Ovary (tissue), 10 donors: ENCODE results near the gene PCA3. TPM values are rescaled to one million over a fixed set of nuclear protein-coding genes. Genes with fewer than 3 reads are reported as not detected.

Experiments
- DNase-seq, 5 donors: peaks; one replicate each; pipeline ENCODE4 v3.0.0-alpha.2; 2019 to 2020
- H3K27ac ChIP-seq, 2 donors: fragments of 200-600 bp; one replicate each; pipeline versions ENCODE4 v1.5.1 to v1.8.0; 2019 to 2022
- H3K27me3 ChIP-seq: fragments of 200-600 bp; one replicate; pipeline ENCODE4 v1.8.0; 2022
- H3K36me3 ChIP-seq: fragments of 200-600 bp; sonication (generic); one replicate; pipeline ENCODE4 v1.5.1; 2019
- H3K4me1 ChIP-seq: one replicate; pipeline ENCODE4 v1.8.1; 2013; ENCODE audit warnings: mild to moderate bottlenecking, moderate library complexity; ENCODE audit not compliant: insufficient read depth
- H3K4me3 ChIP-seq: fragments of 200-600 bp; sonication (generic); one replicate; pipeline ENCODE4 v1.5.1; 2017
- H3K9me3 ChIP-seq, 2 donors: fragments of 200-600 bp in 1 of 2; sonication (generic) in 1 of 2; one replicate each; pipeline versions ENCODE4 v1.5.1 to v1.8.1; 2013 to 2019; ENCODE audit warnings: mild to moderate bottlenecking in 1 of 2, moderate library complexity in 1 of 2
- EP300 ChIP-seq: sonication (generic); formaldehyde crosslinking; IDR thresholded peaks from one replicate; pipeline ENCODE4 v1.6.1; 2017; ENCODE audit warnings: antibody characterized with exemption
- POLR2A ChIP-seq: fragments of 450-650 bp; IDR thresholded peaks from one replicate; pipeline ENCODE4 v1.6.1; 2017; ENCODE audit warnings: antibody characterized with exemption, mild to moderate bottlenecking, moderate library complexity
- WGBS, 3 donors: extraction: QIAGEN DNeasy Blood & Tissue Kit in 1 of 3; methylation state at CpG; one replicate each; pipeline versions ENCODE4 v1.1.5 to v1.1.7; 2013 to 2017; 5-methylcytosine and 5-hydroxymethylcytosine counted together
- intact Hi-C, 4 donors: fragments of 100-400 bp; cut with DNase I; formaldehyde crosslinking; loops; one replicate each; pipeline versions ENCODE4 v1.11.0 to v1.15.1; 2022 to 2023
- long read RNA-seq, 3 donors: library from polyadenylated mRNA in 2 of 3; unstranded in 2 of 3; transcript quantifications; one replicate each; pipeline ENCODE4 v2.0.0 and lab custom pipeline, GENCODE V29; 2021 to 2026
- polyA plus RNA-seq, 2 donors: library from polyadenylated mRNA; stranded (reverse); fragments of 200-250 nt in 1 of 2; fragments of 350-450 nt in 1 of 2; fragmentation: Illumina TruSeq in 1 of 2; extraction: RNeasy Lipid Tissue Mini Kit (QIAGEN cat#74804) in 1 of 2; gene quantifications; one replicate each; pipeline ENCODE4 v1.2.3, GENCODE V29; 2013 to 2014
- total RNA-seq, 7 donors: library from RNA; depleted of rRNA in 2 of 7; stranded (reverse); fragments of >200 nt in 2 of 7; fragmentation: NEBNext Ultra II Directional in 3 of 7; extraction: Animal tissue kit (Norgen Biotek cat#: 25700) in 3 of 7; gene quantifications; one replicate each; pipeline versions ENCODE4 v1.1.0 to v1.2.4, GENCODE V29; 2016 to 2023
- TF ChIP-seq, protein P1 (sequence below), 3 donors: fragments of 450-650 bp in 2 of 3; fragments of 200-600 bp in 1 of 3; IDR thresholded peaks; one replicate each; pipeline versions ENCODE4 v1.5.1 to v1.8.0; 2016 to 2022; ENCODE audit warnings: antibody characterized with exemption in 3 of 3, mild to moderate bottlenecking in 1 of 3
- donor health status: DM: no; HTN: no; CAD: no; lungs with moderate emphysema.
- donor health status: DM: no; HTN: no; CAD: no.
- donor health status: Bipolar disorder and iron deficiency.
- donor health status: DM: yes; HTN: yes; CAD: no.
- donor health status: DM: no; HTN: no; CAD: no.
- donor health status: DM: yes; HTN: yes; CAD: no.

Gene PCA3
- not detected for total RNA-seq
- polyA plus RNA-seq = not detected
- long read RNA-seq, donor 1 = 0 reads
- long read RNA-seq, donor 2 = 0 reads
- long read RNA-seq, donor 3, partial matches to known transcripts = 0 of 1 reads
- long read RNA-seq, donor 3, other reads (novel, unspliced or antisense) = 1 of 1 reads

DNA sequence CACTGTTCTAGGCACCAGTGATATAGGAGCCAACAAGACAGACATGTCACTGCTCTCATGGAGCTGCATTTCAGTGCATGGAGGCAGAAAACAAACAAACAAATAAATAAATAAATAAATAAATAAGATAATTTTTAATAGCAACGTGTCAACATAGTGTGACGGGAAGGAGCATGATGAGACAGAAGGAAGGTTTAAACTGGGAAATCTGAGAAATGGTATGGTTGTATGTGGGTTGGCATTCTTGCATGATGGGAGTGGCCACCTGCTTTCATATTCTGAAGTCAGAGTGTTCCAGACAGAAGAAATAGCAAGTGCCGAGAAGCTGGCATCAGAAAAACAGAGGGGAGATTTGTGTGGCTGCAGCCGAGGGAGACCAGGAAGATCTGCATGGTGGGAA is at the start of gene PCA3:
Gene PCA3 (plus strand): TSS at position 301 of the 400 bp plus-strand sequence.
- H3K9me3 ChIP-seq = no peaks in the 10 kb centered on the region
- TF ChIP-seq, protein P1, sequence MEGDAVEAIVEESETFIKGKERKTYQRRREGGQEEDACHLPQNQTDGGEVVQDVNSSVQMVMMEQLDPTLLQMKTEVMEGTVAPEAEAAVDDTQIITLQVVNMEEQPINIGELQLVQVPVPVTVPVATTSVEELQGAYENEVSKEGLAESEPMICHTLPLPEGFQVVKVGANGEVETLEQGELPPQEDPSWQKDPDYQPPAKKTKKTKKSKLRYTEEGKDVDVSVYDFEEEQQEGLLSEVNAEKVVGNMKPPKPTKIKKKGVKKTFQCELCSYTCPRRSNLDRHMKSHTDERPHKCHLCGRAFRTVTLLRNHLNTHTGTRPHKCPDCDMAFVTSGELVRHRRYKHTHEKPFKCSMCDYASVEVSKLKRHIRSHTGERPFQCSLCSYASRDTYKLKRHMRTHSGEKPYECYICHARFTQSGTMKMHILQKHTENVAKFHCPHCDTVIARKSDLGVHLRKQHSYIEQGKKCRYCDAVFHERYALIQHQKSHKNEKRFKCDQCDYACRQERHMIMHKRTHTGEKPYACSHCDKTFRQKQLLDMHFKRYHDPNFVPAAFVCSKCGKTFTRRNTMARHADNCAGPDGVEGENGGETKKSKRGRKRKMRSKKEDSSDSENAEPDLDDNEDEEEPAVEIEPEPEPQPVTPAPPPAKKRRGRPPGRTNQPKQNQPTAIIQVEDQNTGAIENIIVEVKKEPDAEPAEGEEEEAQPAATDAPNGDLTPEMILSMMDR (IDR thresholded peaks at IDR 0.05) = no peak
- TF ChIP-seq EP300 = no peak
- TF ChIP-seq POLR2A = no peak
- no peaks in the 10 kb centered on the region for H3K27me3 ChIP-seq
- DNase-seq = no peak
- no peak within 1 kb of the TSS for H3K4me3 ChIP-seq
- no peak within 1 kb of the TSS for H3K27ac ChIP-seq
- intact Hi-C loops = loop anchor here in 1 of 4 donors (10.0 kb wide), 1 partner anchor 381 kb away; no protein-coding TSS in a partner anchor
- 93 to 94% (median 94%) methylated on average over 4 of the region's 4 CpGs for WGBS, 3 donors
- no peaks in the 10 kb centered on the region for H3K36me3 ChIP-seq
- no peaks in the 10 kb centered on the region for H3K4me1 ChIP-seq

DNA sequence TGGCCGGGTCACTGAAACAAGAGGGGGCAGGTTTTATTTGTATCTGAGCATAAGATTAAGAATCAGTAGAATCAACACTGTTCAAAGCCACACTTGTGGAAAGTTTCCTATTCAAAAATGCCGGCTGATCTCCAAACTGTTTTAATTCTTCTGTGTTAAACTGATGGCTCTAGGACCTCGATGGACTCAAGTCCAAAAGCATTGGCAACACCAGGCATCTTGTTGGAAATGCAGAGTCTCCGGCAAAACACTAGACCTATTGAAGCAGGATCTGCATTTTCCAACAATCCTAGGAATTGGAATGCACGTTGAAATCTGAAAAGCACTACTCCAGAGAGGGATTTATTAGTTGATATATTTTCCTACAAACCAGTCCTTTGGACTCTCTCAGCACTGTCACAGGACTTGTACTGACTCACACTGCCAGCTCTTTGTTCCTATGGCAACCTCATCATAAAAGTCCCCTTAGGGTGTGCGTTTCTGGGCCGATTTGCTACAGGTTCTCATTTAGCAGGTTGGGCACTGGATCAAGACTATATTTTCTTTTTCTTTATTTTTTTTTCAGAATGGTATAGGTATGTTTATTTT is 48.1 kb upstream of the PCA3 start:
- no peak for DNase-seq

DNA sequence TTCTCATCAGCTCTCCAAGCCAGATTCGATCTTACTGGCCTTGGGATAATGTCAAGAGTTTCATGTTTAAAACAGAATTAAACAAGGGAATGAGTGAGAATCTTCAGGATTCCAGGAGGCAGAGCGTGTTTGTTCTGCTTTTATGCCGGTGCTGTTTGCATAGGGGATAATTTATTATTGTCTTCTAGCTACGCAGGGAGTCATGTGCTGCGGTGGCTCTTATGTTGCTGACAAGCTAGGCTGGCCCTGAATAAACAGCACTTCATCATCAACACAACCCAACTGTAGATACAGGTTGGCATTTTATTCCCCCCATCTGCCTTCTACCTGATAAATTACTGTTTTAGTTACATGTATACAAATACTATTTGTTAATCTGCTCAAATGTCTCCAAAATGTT is 47.1 kb upstream of the PCA3 start:
- no peaks in the 10 kb centered on the region for H3K27me3 ChIP-seq
- H3K27ac ChIP-seq = no peak overlapping the region
- TF ChIP-seq POLR2A (no peak), EP300 (no peak)
- TF ChIP-seq, protein P1 (IDR thresholded peaks at IDR 0.05) = no peak
- intact Hi-C loops = no loop called here
- H3K4me1 ChIP-seq = no peaks in the 10 kb centered on the region
- no peak for DNase-seq
- 36 to 50% (median 45%) methylated on average over 5 of the region's 5 CpGs for WGBS, 3 donors
- no peaks in the 10 kb centered on the region for H3K9me3 ChIP-seq
- no peak overlapping the region for H3K4me3 ChIP-seq
- no peaks in the 10 kb centered on the region for H3K36me3 ChIP-seq

More for the DNA sequence above, 48.1 kb upstream of the PCA3 start:
- 58 to 64% (median 62%) methylated on average over 7 of the region's 7 CpGs for WGBS, 3 donors
- TF ChIP-seq, protein P1 (IDR thresholded peaks at IDR 0.05) = no peak
- TF ChIP-seq EP300 (no peak), POLR2A (no peak)
- H3K27ac ChIP-seq = no peak overlapping the region
- intact Hi-C loops = no loop called here
- H3K9me3 ChIP-seq = no peaks in the 10 kb centered on the region
- no peak overlapping the region for H3K4me3 ChIP-seq
- H3K36me3 ChIP-seq = no peaks in the 10 kb centered on the region
- no peaks in the 10 kb centered on the region for H3K4me1 ChIP-seq
- H3K27me3 ChIP-seq = no peaks in the 10 kb centered on the region

DNA sequence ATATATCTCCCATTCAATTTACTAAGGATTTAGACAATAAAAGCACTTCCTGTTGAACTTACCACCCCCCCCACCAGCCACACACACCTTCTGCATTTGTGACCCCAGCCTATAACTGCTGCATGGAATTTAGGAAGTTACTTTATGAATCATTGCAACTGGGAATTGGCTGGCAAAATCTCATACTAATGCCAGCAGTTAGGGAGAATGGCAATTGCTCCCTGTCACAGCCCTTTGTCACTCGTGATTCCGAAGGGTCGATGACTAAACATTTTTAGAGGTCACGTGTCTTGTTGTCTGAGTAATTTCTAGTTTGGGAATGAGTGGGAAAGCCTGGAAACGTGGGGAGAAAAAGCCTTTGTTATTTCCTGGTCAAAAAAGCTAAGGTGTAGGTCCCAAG is 46.6 kb upstream of the PCA3 start:
- TF ChIP-seq POLR2A = no peak
- TF ChIP-seq, protein P1 (IDR thresholded peaks at IDR 0.05) = no peak
- TF ChIP-seq EP300 = no peak
- no peaks in the 10 kb centered on the region for H3K9me3 ChIP-seq
- no peaks in the 10 kb centered on the region for H3K36me3 ChIP-seq
- no peak for DNase-seq
- no peak overlapping the region for H3K4me3 ChIP-seq
- H3K27me3 ChIP-seq = no peaks in the 10 kb centered on the region
- no peaks in the 10 kb centered on the region for H3K4me1 ChIP-seq
- 55 to 64% (median 59%) methylated on average over 5 of the region's 5 CpGs for WGBS, 3 donors
- H3K27ac ChIP-seq = no peak overlapping the region
- intact Hi-C loops = no loop called here
